ENCODE measurements around the gene ABCC4.

ABCC4 gene

DNA sequence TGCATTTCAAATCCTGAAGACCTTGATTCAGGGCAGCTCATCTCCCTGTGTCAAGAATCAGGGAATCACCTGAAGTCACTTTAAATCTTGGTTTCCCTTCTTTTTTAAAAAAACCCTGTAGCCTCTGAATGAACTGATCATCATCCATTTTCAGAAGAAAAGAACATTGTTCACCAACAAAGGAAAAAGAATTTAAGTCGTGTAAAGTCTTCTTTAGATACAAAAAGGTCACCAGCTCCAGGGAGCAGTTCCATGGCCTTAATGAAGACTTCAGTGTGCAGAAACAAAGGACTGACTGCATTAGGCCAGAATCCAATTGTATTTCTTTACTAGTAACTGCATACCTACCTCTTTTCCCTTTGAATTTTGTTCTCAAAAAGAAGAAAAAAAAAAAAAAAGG is 245.0 kb downstream of the ABCC4 start:
- no peak for DNase-seq (ENCODE audit: insufficient read length, low spot score)
- FAIRE-seq = no peak
- TF ChIP-seq, protein P1, sequence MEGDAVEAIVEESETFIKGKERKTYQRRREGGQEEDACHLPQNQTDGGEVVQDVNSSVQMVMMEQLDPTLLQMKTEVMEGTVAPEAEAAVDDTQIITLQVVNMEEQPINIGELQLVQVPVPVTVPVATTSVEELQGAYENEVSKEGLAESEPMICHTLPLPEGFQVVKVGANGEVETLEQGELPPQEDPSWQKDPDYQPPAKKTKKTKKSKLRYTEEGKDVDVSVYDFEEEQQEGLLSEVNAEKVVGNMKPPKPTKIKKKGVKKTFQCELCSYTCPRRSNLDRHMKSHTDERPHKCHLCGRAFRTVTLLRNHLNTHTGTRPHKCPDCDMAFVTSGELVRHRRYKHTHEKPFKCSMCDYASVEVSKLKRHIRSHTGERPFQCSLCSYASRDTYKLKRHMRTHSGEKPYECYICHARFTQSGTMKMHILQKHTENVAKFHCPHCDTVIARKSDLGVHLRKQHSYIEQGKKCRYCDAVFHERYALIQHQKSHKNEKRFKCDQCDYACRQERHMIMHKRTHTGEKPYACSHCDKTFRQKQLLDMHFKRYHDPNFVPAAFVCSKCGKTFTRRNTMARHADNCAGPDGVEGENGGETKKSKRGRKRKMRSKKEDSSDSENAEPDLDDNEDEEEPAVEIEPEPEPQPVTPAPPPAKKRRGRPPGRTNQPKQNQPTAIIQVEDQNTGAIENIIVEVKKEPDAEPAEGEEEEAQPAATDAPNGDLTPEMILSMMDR (IDR thresholded peaks at IDR 0.05; ENCODE audit: insufficient read depth, missing control alignments) = no peak

DNA sequence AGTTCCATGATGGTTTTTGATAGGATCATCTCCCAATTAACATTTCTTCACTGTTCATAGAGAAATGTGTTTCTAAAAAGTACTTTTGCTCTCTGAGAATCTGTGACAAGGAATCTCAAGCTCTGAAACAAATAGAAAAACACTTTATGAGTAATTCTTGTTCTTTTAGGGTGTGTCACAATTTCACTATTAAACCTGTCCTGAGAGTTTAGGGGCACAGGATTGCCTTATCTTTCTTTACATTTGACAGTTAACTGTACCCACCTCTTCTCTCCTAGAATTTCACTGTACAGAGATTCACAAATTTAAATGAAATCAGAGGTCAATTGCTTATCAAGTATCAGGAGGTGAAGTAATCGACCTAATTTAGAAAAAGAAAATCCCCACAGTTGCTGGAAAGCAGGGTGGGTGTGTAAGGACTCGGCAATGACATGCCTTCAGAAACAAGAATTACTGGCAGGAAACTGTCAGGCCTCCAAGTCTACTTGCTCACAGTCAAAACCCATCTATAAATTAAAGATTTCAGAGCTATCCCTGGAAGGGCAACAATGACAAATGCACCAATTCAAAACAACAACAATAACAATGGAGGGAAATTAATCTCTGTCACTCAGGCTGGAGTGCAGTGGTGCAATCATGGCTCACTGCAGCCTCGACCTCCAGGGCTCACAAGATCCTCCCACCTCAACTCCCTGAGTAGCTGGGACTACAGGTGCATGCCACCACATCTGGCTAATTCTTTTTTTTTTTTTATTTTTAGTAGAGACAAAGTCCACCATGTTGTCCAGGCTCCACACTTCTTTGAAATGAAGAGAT is 250.2 kb downstream of the ABCC4 start:
- TF ChIP-seq, protein P1 (IDR thresholded peaks at IDR 0.05; ENCODE audit: insufficient read depth, missing control alignments) = no peak
- FAIRE-seq = no peak
- no peak for DNase-seq (ENCODE audit: insufficient read length, low spot score)

DNA sequence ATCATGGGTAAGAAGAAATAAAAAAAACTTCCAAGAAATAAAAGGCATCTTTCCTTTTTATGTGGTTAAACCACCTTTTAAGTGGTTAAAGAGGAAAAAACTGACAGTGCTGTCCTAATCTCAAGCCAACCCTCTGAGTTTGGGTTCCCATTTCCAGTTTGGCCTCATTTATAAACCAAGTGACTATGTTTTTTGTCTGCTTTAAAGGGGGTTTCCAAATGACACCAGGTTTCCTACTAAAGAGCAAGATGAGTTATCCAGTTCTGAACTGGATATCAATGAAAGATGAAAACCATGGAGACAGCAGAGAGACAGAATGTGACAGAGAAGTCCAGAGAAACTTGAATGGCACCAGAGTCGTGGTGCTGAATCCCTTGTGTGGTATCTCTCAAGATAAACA is 251.5 kb downstream of the ABCC4 start:
- TF ChIP-seq, protein P1 (IDR thresholded peaks at IDR 0.05; ENCODE audit: insufficient read depth, missing control alignments) = no peak
- FAIRE-seq = no peak
- DNase-seq (ENCODE audit: insufficient read length, low spot score) = no peak

DNA sequence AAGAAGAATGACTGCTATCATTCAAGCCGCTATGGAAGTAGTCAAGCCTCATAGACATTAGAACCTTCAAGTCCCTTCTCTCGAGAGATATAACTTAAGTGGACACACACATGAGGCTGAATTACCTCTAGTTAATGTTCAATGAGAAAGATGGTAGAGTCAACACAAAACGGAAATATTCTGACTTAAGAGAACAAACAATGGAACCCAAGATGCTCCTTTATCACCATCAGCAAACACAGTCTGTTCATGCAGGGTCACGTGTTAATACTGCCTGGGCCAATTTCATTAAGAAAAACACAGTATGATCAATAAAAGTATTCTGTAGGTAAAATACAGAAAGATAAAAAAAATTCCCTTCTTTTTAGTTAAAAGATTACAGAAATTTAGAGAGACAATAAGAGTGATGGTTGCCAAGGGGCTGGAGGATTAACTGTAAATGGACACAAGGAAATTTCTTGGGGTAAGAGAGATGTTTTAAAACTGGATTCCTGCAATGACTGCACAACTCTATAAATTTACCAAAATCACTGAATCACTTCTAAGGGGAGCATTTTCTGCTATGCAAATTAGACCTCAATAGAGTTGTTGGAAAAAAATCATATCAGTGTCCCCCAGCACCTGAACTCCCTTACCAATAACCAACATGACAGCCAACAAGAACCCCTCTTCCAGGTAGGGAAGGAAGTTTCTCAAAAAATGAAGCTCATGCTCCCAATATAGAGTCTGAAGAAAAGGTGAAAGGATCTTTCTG is 256.6 kb downstream of the ABCC4 start:
- TF ChIP-seq, protein P1 (IDR thresholded peaks at IDR 0.05; ENCODE audit: insufficient read depth, missing control alignments) = no peak
- no peak for DNase-seq (ENCODE audit: insufficient read length, low spot score)
- no peak for FAIRE-seq

DNA sequence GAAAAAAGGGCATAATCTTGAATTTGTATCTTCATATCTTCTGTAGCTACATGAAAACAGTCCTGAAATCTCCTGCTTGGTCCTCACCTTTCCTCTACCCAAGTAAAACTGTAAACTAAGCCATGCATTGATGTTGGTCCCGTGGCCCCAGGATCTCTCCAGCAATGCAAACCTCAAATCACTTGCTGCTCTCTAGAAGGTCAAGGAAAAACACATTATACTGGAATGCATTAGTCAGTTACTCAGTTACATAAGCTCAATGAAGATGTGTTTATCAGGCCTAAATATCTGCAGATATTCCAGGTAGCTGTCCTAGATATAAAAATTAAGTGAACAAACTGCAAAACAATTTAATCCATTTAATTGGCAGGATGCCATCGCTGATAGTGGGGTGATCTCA is 261.8 kb downstream of the ABCC4 start:
- DNase-seq (ENCODE audit: insufficient read length, low spot score) (no peak), FAIRE-seq (no peak)
- TF ChIP-seq, protein P1 (IDR thresholded peaks at IDR 0.05; ENCODE audit: insufficient read depth, missing control alignments) = no peak

DNA sequence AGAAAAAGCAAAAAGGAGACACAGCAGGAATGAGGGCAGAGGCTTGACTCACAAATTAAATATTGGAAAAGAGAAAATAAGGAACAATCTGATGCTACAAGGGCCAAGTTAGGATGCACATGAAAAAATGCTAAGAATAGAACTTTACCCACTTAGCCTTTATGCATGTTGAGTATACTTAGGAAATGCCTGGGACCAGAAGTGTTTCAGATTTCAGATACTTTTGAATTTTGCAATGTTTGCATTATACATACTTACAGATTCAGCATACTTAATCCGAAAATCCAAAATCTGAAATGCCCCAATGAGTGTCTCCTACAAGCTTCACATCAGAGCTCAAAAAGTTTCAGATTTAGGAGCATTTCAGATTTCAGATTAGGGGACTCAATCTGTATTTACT is 262.3 kb downstream of the ABCC4 start:
- FAIRE-seq = no peak
- no peak for DNase-seq (ENCODE audit: insufficient read length, low spot score)
- TF ChIP-seq, protein P1 (IDR thresholded peaks at IDR 0.05; ENCODE audit: insufficient read depth, missing control alignments) = no peak
